Keratinocyte (primary cell): ENCODE measurements around the gene ACADM. TPM values are rescaled to one million over a fixed set of nuclear protein-coding genes. Genes with fewer than 3 reads are reported as not detected.

Experiments
- DNase-seq: peaks from one replicate; pipeline ENCODE4 v3.0.0-alpha.2; 2011; ENCODE audit warnings: low read depth, missing footprints, low spot score
- FAIRE-seq: peaks from 2 replicates; lab custom pipeline; 2011; peaks lifted over from hg19 to GRCh38; lab: Jason Lieb, UNC
- H2AFZ ChIP-seq: 2 replicates; pipeline ENCODE4 v1.6.0; 2012; ENCODE audit warnings: low read length, control low read depth, inconsistent platforms; ENCODE audit not compliant: control insufficient read depth
- H3K27ac ChIP-seq: 2 replicates; pipeline ENCODE4 v1.5.1; 2011; ENCODE audit warnings: low read length; ENCODE audit not compliant: control insufficient read depth, insufficient read depth
- H3K27me3 ChIP-seq: 3 replicates; pipeline ENCODE4 v1.6.0; 2011; ENCODE audit warnings: low read length; ENCODE audit not compliant: control insufficient read depth, insufficient read depth; ENCODE audit errors: extremely low read depth
- H3K36me3 ChIP-seq, 2 experiments: 2 replicates in 1 of 2; 3 replicates in 1 of 2; pipeline ENCODE4 v1.5.1; 2011; ENCODE audit warnings: low read length in 2 of 2, mild to moderate bottlenecking in 1 of 2; ENCODE audit not compliant: control insufficient read depth in 2 of 2, insufficient read depth in 2 of 2; ENCODE audit errors: extremely low read depth in 1 of 2
- H3K4me1 ChIP-seq: 3 replicates; pipeline ENCODE4 v1.5.1; 2011; ENCODE audit warnings: low read length; ENCODE audit not compliant: control insufficient read depth, insufficient read depth; ENCODE audit errors: extremely low read depth
- H3K4me2 ChIP-seq: 3 replicates; pipeline ENCODE4 v1.6.0; 2011; ENCODE audit warnings: low read depth, low read length; ENCODE audit not compliant: control insufficient read depth, insufficient read depth; ENCODE audit errors: extremely low read depth
- H3K4me3 ChIP-seq, 3 experiments: fragments of 200-600 bp in 1 of 3; sonication (generic) in 1 of 3; 2 replicates in 2 of 3; 3 replicates in 1 of 3; pipeline ENCODE4 v1.5.1; 2011 to 2016; ENCODE audit warnings: low read length in 3 of 3, mild to moderate bottlenecking in 3 of 3, control low read depth in 2 of 3, inconsistent platforms in 1 of 3, low read depth in 1 of 3, mixed read lengths in 1 of 3, mixed run types in 1 of 3, moderate library complexity in 1 of 3; ENCODE audit not compliant: control insufficient read depth in 2 of 3, insufficient read depth in 2 of 3; ENCODE audit errors: extremely low read depth in 1 of 3
- H3K79me2 ChIP-seq: 2 replicates; pipeline ENCODE4 v1.6.0; 2012; ENCODE audit warnings: low read length; ENCODE audit not compliant: control insufficient read depth, insufficient read depth
- H3K9ac ChIP-seq: 3 replicates; pipeline ENCODE4 v1.6.0; 2011; ENCODE audit warnings: low read length; ENCODE audit not compliant: control insufficient read depth, insufficient read depth; ENCODE audit errors: extremely low read depth
- H3K9me1 ChIP-seq: 3 replicates; pipeline ENCODE4 v1.6.0; 2011; ENCODE audit warnings: low read length; ENCODE audit not compliant: control insufficient read depth, insufficient read depth; ENCODE audit errors: extremely low read depth
- H3K9me3 ChIP-seq: 2 replicates; pipeline ENCODE4 v1.5.1; 2012; ENCODE audit warnings: low read depth, low read length; ENCODE audit not compliant: control insufficient read depth
- H4K20me1 ChIP-seq: 3 replicates; pipeline ENCODE4 v1.6.0; 2011; ENCODE audit warnings: low read length; ENCODE audit not compliant: control insufficient read depth, insufficient read depth; ENCODE audit errors: extremely low read depth
- EZH2 ChIP-seq: IDR thresholded peaks from one replicate; pipeline ENCODE4 v1.6.1; 2012; ENCODE audit warnings: inconsistent platforms, mild to moderate bottlenecking, low read length, moderate library complexity
- dilution Hi-C: fragments of 300-500 bp; cut with MboI; formaldehyde crosslinking; loops from one replicate; pipeline ENCODE4 v1.7.0; 2020; ENCODE audit warnings: low sequenced_read_pairs; ENCODE audit not compliant: extremely low pct_ligation_motif_present
- polyA plus RNA-seq, 5 experiments: library from polyadenylated mRNA; depleted of rRNA in 3 of 5; stranded (reverse) in 3 of 5; stranded (forward) in 1 of 5; unstranded in 1 of 5; fragments of >200 nt; gene quantifications; 1 replicate in 1 of 5; 2 replicates in 3 of 5; 3 replicates in 1 of 5; pipeline versions ENCODE4 v1.2.1 to v1.2.3, GENCODE V29; 2011 to 2012; ENCODE audit warnings: missing spikeins in 2 of 5, low read depth in 1 of 5, low replicate concordance in 1 of 5
- TF ChIP-seq, protein P1 (sequence below), 3 experiments: IDR thresholded peaks in 1 of 3; conservative IDR thresholded peaks in 1 of 3; optimal IDR thresholded peaks in 1 of 3; 2 replicates in 2 of 3; 3 replicates in 1 of 3; pipeline versions ENCODE3 to v1.5.1; 2011; ENCODE audit warnings: low read length in 3 of 3, mild to moderate bottlenecking in 3 of 3, moderate library complexity in 2 of 3, control low read depth in 1 of 3, inconsistent platforms in 1 of 3; ENCODE audit not compliant: insufficient read depth in 2 of 3; ENCODE audit errors: extremely low read depth in 1 of 3

The ACADM gene
- polyA plus RNA-seq, 1 donor (not counting 4 experiments of a cell fraction or from before 2014, with no cell fraction given): 52.2 TPM

- H3K4me2 ChIP-seq: no peak overlapping the region
- no peaks in the 10 kb centered on the region for H3K9me1 ChIP-seq
- H3K9ac ChIP-seq: no peak overlapping the region
- dilution Hi-C loops: no loop called here
- H3K36me3 ChIP-seq: no peaks in the 10 kb centered on the region
- no peaks in the 10 kb centered on the region for H3K27me3 ChIP-seq
- H3K4me3 ChIP-seq: no peak overlapping the region
- TF ChIP-seq EZH2: no peak
- TF ChIP-seq, protein P1, sequence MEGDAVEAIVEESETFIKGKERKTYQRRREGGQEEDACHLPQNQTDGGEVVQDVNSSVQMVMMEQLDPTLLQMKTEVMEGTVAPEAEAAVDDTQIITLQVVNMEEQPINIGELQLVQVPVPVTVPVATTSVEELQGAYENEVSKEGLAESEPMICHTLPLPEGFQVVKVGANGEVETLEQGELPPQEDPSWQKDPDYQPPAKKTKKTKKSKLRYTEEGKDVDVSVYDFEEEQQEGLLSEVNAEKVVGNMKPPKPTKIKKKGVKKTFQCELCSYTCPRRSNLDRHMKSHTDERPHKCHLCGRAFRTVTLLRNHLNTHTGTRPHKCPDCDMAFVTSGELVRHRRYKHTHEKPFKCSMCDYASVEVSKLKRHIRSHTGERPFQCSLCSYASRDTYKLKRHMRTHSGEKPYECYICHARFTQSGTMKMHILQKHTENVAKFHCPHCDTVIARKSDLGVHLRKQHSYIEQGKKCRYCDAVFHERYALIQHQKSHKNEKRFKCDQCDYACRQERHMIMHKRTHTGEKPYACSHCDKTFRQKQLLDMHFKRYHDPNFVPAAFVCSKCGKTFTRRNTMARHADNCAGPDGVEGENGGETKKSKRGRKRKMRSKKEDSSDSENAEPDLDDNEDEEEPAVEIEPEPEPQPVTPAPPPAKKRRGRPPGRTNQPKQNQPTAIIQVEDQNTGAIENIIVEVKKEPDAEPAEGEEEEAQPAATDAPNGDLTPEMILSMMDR (optimal IDR thresholded peaks at IDR 0.05 in 1 of 3, IDR thresholded peaks at IDR 0.05 in 1 of 3, conservative IDR thresholded peaks at IDR 0.05 in 1 of 3; ENCODE audit: extremely low read depth in 1 of 3, insufficient read depth in 2 of 3, low read length in 3 of 3): no peak
- no peaks in the 10 kb centered on the region for H3K4me1 ChIP-seq
- no peaks in the 10 kb centered on the region for H3K9me3 ChIP-seq
- no peak overlapping the region for H2AFZ ChIP-seq
- H3K27ac ChIP-seq: no peak overlapping the region
- no peak for DNase-seq
- no peaks in the 10 kb centered on the region for H4K20me1 ChIP-seq
- FAIRE-seq: no peak
- no peaks in the 10 kb centered on the region for H3K79me2 ChIP-seq
Observed at GRCh38 chr1:75696000-75696399, 28.5 kb upstream of the ACADM start.

DNA sequence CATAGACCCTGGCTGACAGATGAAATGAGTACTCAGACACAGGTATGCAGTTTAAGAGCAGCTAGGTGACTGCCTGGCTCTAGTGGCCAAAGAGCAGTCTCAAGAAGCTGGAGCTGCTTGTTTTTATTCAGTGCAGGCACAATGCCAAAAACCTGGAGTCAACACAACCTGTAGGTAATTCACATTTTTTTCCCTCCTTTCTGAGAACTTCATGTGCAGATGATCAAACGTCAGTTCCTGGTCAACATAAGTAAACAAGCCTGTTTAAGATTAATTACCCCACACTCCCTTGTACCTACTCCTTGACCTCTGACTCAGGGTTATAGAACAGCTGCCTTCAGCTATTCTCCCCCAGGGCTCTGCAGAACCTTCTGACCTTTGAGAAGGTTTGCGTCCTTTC is 17.3 kb upstream of the ACADM start:
- no peak for DNase-seq
- no peak for FAIRE-seq
- dilution Hi-C loops: no loop called here
- H3K27me3 ChIP-seq: no peaks in the 10 kb centered on the region
- H3K4me3 ChIP-seq: no peak overlapping the region
- no peak overlapping the region for H3K4me2 ChIP-seq
- H4K20me1 ChIP-seq: no peaks in the 10 kb centered on the region
- no peaks in the 10 kb centered on the region for H3K4me1 ChIP-seq
- H3K27ac ChIP-seq: no peak overlapping the region
- H3K9me3 ChIP-seq: no peaks in the 10 kb centered on the region
- TF ChIP-seq, protein P1 (optimal IDR thresholded peaks at IDR 0.05 in 1 of 3, IDR thresholded peaks at IDR 0.05 in 1 of 3, conservative IDR thresholded peaks at IDR 0.05 in 1 of 3; ENCODE audit: extremely low read depth in 1 of 3, insufficient read depth in 2 of 3, low read length in 3 of 3): no peak
- no peaks in the 10 kb centered on the region for H3K79me2 ChIP-seq
- H3K36me3 ChIP-seq: no peaks in the 10 kb centered on the region
- no peak overlapping the region for H2AFZ ChIP-seq
- H3K9me1 ChIP-seq: no peaks in the 10 kb centered on the region
- no peak overlapping the region for H3K9ac ChIP-seq
